ENCODE measurements around the gene MGAT4B. TPM values are rescaled to one million over a fixed set of nuclear protein-coding genes. Genes with fewer than 3 reads are reported as not detected.

MGAT4B gene
- total RNA-seq, 2 experiments from 2014 or later: 141 to 145 TPM

DNA sequence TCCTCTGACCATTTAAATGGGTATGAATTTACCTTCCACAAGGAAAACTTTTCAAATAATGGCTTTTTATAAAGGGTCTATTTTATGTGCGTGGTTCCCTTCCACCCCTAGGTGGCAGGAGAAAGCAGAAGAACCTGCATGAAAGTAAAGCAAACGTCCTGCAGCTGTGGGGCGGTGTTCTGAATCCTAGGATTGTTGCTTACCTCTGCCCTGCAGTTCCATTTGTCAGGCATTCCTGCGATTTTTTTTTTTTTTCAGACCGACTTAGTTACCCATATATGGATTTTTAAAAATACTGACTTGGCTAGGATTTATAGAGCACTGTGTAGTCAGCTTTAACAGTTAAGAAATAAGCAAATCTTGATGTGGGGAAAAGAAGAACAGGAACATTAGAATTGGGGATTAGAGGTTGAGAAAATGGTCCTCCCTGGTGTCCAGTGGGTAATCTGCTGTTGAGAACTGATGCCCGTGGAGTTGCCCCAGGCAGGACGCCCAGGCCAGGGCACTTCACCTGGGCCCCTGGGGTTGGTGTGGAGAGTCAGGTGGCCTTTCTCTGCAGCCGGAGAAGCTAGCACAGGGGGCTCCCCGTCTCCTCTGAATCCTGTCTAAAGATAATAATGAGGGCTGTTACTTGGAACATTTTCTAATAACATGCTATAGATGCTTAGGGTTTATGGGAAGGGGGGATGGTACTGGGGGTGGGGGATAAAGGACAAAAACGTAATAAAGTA is 43.3 kb downstream of the MGAT4B start:
- no peak overlapping the region for H3K4me3 ChIP-seq (ENCODE audit: low read length)
- DNase-seq (peak; percentile 19 to 80 (median 38)), ATAC-seq (ENCODE audit: poor library complexity) (peak; percentile 73)
- no peaks in the 10 kb centered on the region for H3K9me3 Mint-ChIP-seq
- H3K36me3 ChIP-seq (ENCODE audit: insufficient read depth, low read length): peaks cover 31% of the 10 kb centered on the region
- peaks cover 40% of the 10 kb centered on the region for H3K36me3 Mint-ChIP-seq (ENCODE audit: low read depth)
- no peaks in the 10 kb centered on the region for H3K27me3 ChIP-seq (ENCODE audit: control insufficient read depth in 1 of 2, insufficient read depth in 2 of 2, low read length in 2 of 2)
- ChIA-PET POLR2A (interaction anchor here (0.6 to 2.4 kb wide), 6 partner anchors 31 to 140 kb away, joined by 3 to 24 read pairs (median 4); partner anchors contain the start of genes HNRNPH1, LTC4S, MAML1 and MGAT4B), CTCF (interaction anchor here (0.6 to 2.9 kb wide), 21 partner anchors 8 to 159 kb away, joined by 3 to 22 read pairs (median 3); partner anchors contain the start of genes CBY3, LTC4S, MAML1 and SQSTM1)
- TF ChIP-seq, protein P1, sequence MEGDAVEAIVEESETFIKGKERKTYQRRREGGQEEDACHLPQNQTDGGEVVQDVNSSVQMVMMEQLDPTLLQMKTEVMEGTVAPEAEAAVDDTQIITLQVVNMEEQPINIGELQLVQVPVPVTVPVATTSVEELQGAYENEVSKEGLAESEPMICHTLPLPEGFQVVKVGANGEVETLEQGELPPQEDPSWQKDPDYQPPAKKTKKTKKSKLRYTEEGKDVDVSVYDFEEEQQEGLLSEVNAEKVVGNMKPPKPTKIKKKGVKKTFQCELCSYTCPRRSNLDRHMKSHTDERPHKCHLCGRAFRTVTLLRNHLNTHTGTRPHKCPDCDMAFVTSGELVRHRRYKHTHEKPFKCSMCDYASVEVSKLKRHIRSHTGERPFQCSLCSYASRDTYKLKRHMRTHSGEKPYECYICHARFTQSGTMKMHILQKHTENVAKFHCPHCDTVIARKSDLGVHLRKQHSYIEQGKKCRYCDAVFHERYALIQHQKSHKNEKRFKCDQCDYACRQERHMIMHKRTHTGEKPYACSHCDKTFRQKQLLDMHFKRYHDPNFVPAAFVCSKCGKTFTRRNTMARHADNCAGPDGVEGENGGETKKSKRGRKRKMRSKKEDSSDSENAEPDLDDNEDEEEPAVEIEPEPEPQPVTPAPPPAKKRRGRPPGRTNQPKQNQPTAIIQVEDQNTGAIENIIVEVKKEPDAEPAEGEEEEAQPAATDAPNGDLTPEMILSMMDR (IDR thresholded peaks at IDR 0.05): peak; percentile 94
- H3K4me1 Mint-ChIP-seq (ENCODE audit: low read depth): peaks cover 66% of the 10 kb centered on the region
- peaks cover 53% of the 10 kb centered on the region for H3K4me1 ChIP-seq (ENCODE audit: insufficient read depth, low read length)
- no peaks in the 10 kb centered on the region for H3K27me3 Mint-ChIP-seq
- no peak overlapping the region for H3K4me3 Mint-ChIP-seq
- no peak overlapping the region for H3K27ac ChIP-seq (ENCODE audit: low read depth in 1 of 2, low read length in 2 of 2)
- H3K27ac Mint-ChIP-seq: peak overlapping the region; percentile 52
- intact Hi-C loops (cut with DNase I, micrococcal nuclease): loop anchor here (1.0 to 2.0 kb wide), 3 partner anchors 33 to 143 kb away; partner anchors contain the start of gene TBC1D9B (in 2 of the 2)
- no peaks in the 10 kb centered on the region for H3K9me3 ChIP-seq (ENCODE audit: control insufficient read depth in 1 of 2, insufficient read depth in 1 of 2, low read length in 2 of 2)

DNA sequence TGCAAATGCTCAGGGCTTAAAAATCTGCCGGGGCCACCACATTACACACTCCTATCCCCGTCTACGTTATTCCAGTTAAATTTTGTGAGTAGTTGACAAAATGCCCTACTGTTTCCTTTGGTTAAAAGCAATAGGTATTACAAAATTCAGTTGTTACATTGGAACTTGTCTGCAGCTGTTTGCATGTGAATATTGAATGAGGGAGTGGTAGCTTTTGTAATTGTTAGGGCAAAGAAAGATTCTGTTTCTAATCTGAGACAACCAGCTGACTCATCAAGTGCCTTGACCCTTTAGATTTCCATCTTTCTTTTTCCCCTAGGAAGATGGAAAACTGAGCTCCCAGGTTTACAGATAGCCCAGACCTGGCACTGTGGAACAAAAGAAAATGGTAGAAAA is 43.9 kb downstream of the MGAT4B start:
- H3K9me3 Mint-ChIP-seq: no peaks in the 10 kb centered on the region
- no peaks in the 10 kb centered on the region for H3K27me3 ChIP-seq (ENCODE audit: control insufficient read depth in 1 of 2, insufficient read depth in 2 of 2, low read length in 2 of 2)
- peaks cover 34% of the 10 kb centered on the region for H3K36me3 Mint-ChIP-seq (ENCODE audit: low read depth)
- intact Hi-C loops (cut with DNase I, micrococcal nuclease): loop anchor here (1.0 to 2.0 kb wide), 3 partner anchors 34 to 144 kb away; partner anchors contain the start of gene TBC1D9B (in 2 of the 2)
- H3K4me1 Mint-ChIP-seq (ENCODE audit: low read depth): peaks cover 69% of the 10 kb centered on the region
- no peak overlapping the region for H3K4me3 ChIP-seq (ENCODE audit: low read length)
- ChIA-PET CTCF (interaction anchor here (0.7 to 2.9 kb wide), 20 partner anchors 9 to 160 kb away, joined by 3 to 22 read pairs (median 3); partner anchors contain the start of genes CBY3, LTC4S, MAML1 and SQSTM1), POLR2A (interaction anchor here (1.0 to 2.4 kb wide), 6 partner anchors 30 to 139 kb away, joined by 3 to 24 read pairs (median 4); partner anchors contain the start of genes HNRNPH1, LTC4S, MAML1 and MGAT4B)
- peaks cover 29% of the 10 kb centered on the region for H3K36me3 ChIP-seq (ENCODE audit: insufficient read depth, low read length)
- no peaks in the 10 kb centered on the region for H3K27me3 Mint-ChIP-seq
- TF ChIP-seq, protein P1 (IDR thresholded peaks at IDR 0.05): no peak
- ATAC-seq (ENCODE audit: poor library complexity): no peak
- DNase-seq: no peak
- H3K9me3 ChIP-seq (ENCODE audit: control insufficient read depth in 1 of 2, insufficient read depth in 1 of 2, low read length in 2 of 2): no peaks in the 10 kb centered on the region
- H3K27ac ChIP-seq (ENCODE audit: low read depth in 1 of 2, low read length in 2 of 2): peak overlapping the region in 1 of 2 donors; percentile 14
- no peak overlapping the region for H3K4me3 Mint-ChIP-seq
- peak overlapping the region; percentile 52 for H3K27ac Mint-ChIP-seq
- peaks cover 53% of the 10 kb centered on the region for H3K4me1 ChIP-seq (ENCODE audit: insufficient read depth, low read length)

DNA sequence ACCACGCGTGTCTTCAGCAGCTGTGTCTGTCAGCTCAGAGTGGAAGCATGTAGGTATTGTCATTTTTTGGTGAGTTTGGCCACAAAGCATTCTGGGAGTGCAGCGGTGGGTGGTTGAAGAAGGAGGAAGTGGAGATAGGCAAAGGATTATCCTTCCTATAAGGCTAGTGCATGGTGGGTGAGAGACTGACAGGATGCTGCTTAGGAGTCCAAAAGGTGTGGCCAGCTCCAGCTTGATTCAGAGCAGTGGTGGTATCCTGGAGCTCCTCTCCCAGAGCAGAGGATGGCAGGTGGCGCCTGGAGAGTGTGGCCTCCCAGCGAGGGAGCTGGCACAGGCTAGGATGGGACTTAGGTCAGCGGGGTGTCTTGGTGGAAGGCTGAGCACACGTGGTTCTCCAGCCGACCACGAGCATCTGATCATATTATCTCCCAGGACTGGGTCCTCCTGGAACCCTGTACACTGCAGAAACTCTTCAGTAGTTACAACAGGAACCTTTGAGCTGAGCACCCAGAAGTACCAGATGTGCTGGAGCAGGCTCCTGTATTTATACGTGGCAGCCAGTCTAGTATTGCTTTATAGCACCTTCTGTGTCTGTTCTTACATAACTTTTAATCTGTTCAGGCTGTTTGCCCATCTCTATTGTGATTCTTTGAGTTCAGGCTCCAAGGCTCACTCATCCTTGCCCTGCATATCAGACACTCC is 44.4 kb downstream of the MGAT4B start:
- ChIA-PET POLR2A (interaction anchor here (0.8 to 2.4 kb wide), 5 partner anchors 29 to 139 kb away, joined by 3 to 24 read pairs (median 4); partner anchors contain the start of genes HNRNPH1, LTC4S and MAML1), CTCF (interaction anchor here (1.0 to 2.9 kb wide), 12 partner anchors 12 to 161 kb away, joined by 3 to 22 read pairs (median 3); partner anchors contain the start of genes CBY3, LTC4S and MAML1)
- no peaks in the 10 kb centered on the region for H3K27me3 Mint-ChIP-seq
- peak overlapping the region; percentile 52 for H3K27ac Mint-ChIP-seq
- no peaks in the 10 kb centered on the region for H3K27me3 ChIP-seq (ENCODE audit: control insufficient read depth in 1 of 2, insufficient read depth in 2 of 2, low read length in 2 of 2)
- no peak overlapping the region for H3K4me3 Mint-ChIP-seq
- no peaks in the 10 kb centered on the region for H3K9me3 Mint-ChIP-seq
- peak in 9 of 14 experiments; percentile 3 to 66 (median 29) for DNase-seq
- peaks cover 26% of the 10 kb centered on the region for H3K36me3 ChIP-seq (ENCODE audit: insufficient read depth, low read length)
- intact Hi-C loops (cut with DNase I, micrococcal nuclease): loop anchor here (2.0 kb wide), 2 partner anchors 35 to 145 kb away; partner anchors contain the start of gene TBC1D9B (in 2 of the 2)
- H3K4me1 ChIP-seq (ENCODE audit: insufficient read depth, low read length): peaks cover 53% of the 10 kb centered on the region
- peaks cover 69% of the 10 kb centered on the region for H3K4me1 Mint-ChIP-seq (ENCODE audit: low read depth)
- H3K36me3 Mint-ChIP-seq (ENCODE audit: low read depth): peaks cover 28% of the 10 kb centered on the region
- peak overlapping the region; percentile 14 to 44 for H3K27ac ChIP-seq (ENCODE audit: low read depth in 1 of 2, low read length in 2 of 2)
- no peak overlapping the region for H3K4me3 ChIP-seq (ENCODE audit: low read length)
- TF ChIP-seq, protein P1 (IDR thresholded peaks at IDR 0.05): no peak
- no peaks in the 10 kb centered on the region for H3K9me3 ChIP-seq (ENCODE audit: control insufficient read depth in 1 of 2, insufficient read depth in 1 of 2, low read length in 2 of 2)
- peak; percentile 79 for ATAC-seq (ENCODE audit: poor library complexity)

Data from CD4-positive, alpha-beta T cell (primary cell).